ENCODE data around the gene AZU1.
"Not testable (repeated sequence)": the region's sequence is repeated elsewhere in the genome, so short reads cannot be mapped to it uniquely, and the experiment has no call there.

AZU1 gene

DNA sequence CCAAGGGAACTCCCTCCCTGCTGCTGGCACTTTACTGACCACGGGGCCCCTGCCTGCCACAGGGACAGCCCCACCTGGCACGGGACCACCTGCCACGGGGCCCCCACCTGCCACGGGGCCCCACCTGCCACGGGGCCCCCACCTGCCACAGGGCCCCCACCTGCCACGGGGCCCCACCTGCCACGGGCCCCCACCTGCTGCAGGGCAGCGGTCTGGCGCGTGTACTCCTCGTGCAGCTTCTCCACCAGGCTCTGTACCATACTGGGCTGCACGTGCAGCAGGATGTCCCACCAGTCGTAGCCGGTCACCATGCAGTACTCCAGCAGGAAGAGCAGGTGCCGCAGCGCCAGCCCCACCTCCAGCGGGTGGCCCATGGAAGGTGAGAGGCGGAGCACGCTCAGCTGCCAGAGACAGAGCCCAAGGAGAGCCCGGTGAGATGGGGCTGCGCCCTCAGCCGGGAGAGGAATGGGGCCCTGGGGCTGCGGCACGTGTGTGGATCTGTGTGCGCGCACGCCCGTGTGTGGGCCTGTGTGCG is 49.2 kb downstream of the AZU1 start:
- no peak for DNase-seq (ENCODE audit: low spot score)
- TF ChIP-seq, protein P1, sequence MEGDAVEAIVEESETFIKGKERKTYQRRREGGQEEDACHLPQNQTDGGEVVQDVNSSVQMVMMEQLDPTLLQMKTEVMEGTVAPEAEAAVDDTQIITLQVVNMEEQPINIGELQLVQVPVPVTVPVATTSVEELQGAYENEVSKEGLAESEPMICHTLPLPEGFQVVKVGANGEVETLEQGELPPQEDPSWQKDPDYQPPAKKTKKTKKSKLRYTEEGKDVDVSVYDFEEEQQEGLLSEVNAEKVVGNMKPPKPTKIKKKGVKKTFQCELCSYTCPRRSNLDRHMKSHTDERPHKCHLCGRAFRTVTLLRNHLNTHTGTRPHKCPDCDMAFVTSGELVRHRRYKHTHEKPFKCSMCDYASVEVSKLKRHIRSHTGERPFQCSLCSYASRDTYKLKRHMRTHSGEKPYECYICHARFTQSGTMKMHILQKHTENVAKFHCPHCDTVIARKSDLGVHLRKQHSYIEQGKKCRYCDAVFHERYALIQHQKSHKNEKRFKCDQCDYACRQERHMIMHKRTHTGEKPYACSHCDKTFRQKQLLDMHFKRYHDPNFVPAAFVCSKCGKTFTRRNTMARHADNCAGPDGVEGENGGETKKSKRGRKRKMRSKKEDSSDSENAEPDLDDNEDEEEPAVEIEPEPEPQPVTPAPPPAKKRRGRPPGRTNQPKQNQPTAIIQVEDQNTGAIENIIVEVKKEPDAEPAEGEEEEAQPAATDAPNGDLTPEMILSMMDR (IDR thresholded peaks at IDR 0.05; ENCODE audit: extremely low read depth, missing control alignments): no peak

- not testable (repeated sequence) for DNase-seq (ENCODE audit: low spot score)
These were observed 50.5 kb downstream of the AZU1 start for GRCh38 chr19:877992-878660.

DNA sequence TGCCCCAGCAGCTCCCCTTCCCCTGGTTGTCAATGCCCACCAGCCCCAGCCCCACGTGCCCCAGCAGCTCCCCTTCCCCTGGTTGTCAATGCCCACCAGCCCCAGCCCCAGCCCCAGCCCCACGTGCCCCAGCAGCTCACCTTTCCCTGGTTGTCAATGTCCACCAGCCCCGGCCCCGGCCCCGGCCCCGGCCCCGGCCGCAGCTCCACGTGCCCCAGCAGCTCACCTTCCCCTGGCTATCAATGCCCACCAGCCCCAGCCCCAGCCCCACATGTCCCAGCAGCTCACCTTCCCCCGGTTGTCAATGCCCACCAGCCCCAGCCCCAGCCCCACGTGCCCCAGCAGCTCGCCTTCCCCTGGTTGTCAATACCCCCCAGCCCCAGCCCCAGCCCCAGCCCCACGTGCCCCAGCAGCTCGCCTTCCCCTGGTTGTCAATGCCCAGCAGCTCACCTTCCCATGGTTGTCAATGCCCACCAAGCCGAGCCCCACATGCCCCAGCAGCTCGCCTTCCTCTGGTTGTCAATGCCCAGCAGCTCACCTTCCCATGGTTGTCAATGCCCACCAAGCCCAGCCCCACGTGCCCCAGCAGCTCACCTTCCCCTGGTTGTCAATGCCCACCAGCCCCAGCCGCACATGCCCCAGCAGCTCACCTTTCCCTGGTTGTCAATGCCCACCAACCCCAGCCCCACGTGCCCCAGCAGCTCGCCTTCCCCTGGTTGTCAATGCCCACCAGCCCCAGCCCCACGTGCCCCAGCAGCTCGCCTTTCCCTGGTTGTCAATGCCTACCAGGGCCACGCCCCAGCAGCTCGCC is 51.3 kb downstream of the AZU1 start:
- not testable (repeated sequence) for DNase-seq (ENCODE audit: low spot score)

DNA sequence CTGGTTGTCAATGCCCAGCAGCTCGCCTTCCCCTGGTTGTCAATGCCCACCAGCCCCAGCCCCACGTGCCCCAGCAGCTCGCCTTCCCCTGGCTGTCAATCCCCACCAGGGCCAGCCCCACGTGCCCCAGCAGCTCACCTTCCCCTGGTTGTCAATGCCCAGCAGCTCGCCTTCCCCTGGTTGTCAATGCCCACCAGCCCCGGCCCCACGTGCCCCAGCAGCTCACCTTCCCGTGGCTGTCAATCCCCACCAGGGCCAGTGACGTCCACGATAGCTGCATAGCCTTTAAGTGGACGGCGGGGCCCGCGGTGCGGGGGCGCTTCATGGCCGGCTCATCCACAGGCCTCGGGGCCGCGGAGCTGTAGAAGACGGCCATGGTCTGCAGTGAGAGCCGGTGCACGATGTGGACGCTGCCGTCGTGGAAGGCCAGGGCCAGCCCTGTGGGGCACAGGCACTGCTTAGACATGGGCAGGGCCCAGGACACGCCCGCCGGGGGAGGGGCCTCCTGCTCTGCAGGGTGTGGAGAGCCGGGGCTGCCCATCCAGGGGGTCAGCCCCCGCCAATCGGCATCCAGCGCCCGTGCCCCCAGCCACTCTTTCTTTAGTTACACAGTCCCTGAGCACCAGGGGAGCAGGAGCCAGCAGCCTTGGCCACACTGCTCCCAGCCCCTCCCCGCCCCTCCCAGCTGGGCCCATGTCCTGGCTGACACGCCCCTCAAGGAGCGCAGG is 52.2 kb downstream of the AZU1 start:
- TF ChIP-seq, protein P1 (IDR thresholded peaks at IDR 0.05; ENCODE audit: extremely low read depth, missing control alignments): no peak
- DNase-seq (ENCODE audit: low spot score): no peak
